Esophagus muscularis mucosa (tissue), 4 donors: Measurements from ENCODE around the gene AP5B1. TPM values are rescaled to one million over a fixed set of nuclear protein-coding genes. Genes with fewer than 3 reads are reported as not detected.
A peak's percentile ranks its signal among the peaks of the same experiment; 100 is the strongest.

Experiments used
- DNase-seq: peaks from one replicate; pipeline ENCODE4 v3.0.0-alpha.2; 2017; ENCODE audit errors: extremely low spot score
- H3K27ac ChIP-seq, 4 donors: fragments of 200-600 bp; sonication (generic); replicated peaks in 1 of 4; 1 replicate in 3 of 4; 2 replicates in 1 of 4; pipeline ENCODE4 v1.5.1; 2016 to 2019; ENCODE audit warnings: mild to moderate bottlenecking in 1 of 4
- H3K27me3 ChIP-seq, 4 donors: fragments of 200-600 bp; sonication (generic); one replicate each; pipeline versions ENCODE4 v1.5.1 to v1.6.0; 2016 to 2019
- H3K36me3 ChIP-seq, 4 donors: fragments of 200-600 bp; sonication (generic); one replicate each; pipeline ENCODE4 v1.5.1; 2016 to 2019
- H3K4me1 ChIP-seq, 4 donors: fragments of 200-600 bp; sonication (generic); one replicate each; pipeline ENCODE4 v1.5.1; 2016 to 2019
- H3K4me3 ChIP-seq, 4 donors: fragments of 200-600 bp; sonication (generic); 1 replicate in 2 of 4; 2 replicates in 2 of 4; pipeline ENCODE4 v1.5.1; 2016 to 2019; ENCODE audit warnings: mild to moderate bottlenecking in 4 of 4, moderate library complexity in 1 of 4
- H3K9me3 ChIP-seq, 4 donors: fragments of 200-600 bp; sonication (generic); 1 replicate in 3 of 4; 2 replicates in 1 of 4; pipeline ENCODE4 v1.5.1; 2016 to 2019
- EP300 ChIP-seq: sonication (generic); formaldehyde crosslinking; IDR thresholded peaks from one replicate; pipeline ENCODE4 v1.6.1; 2017; ENCODE audit warnings: antibody characterized with exemption
- POLR2A ChIP-seq: fragments of 450-650 bp; IDR thresholded peaks from one replicate; pipeline ENCODE4 v1.6.1; 2017; ENCODE audit warnings: antibody characterized with exemption, moderate library complexity, mild to moderate bottlenecking, low read depth
- POLR2AphosphoS5 ChIP-seq, 2 donors: sonication (generic); formaldehyde crosslinking; IDR thresholded peaks; one replicate each; pipeline ENCODE4 v1.6.1; 2017; ENCODE audit warnings: antibody characterized with exemption in 2 of 2
- WGBS: methylation state at CpG from one replicate; pipeline ENCODE4 v1.1.5; 2018; 5-methylcytosine and 5-hydroxymethylcytosine counted together
- intact Hi-C: fragments of 100-400 bp; cut with DNase I; formaldehyde crosslinking; loops from one replicate; pipeline ENCODE4 v1.15.1; 2023
- total RNA-seq, 4 donors: library from RNA; depleted of rRNA; stranded (reverse); fragments of >200 nt; gene quantifications; one replicate each; pipeline versions ENCODE4 v1.1.0 to v1.2.1, GENCODE V29; 2016
- TF ChIP-seq, protein P1 (sequence below), 3 experiments: fragments of 200-600 bp in 2 of 3; fragments of 450-650 bp in 1 of 3; sonication (generic) in 2 of 3; IDR thresholded peaks; one replicate each; pipeline ENCODE4 v1.5.1; 2017 to 2019; ENCODE audit warnings: antibody characterized with exemption in 3 of 3, mild to moderate bottlenecking in 2 of 3, moderate library complexity in 1 of 3

AP5B1 gene
- total RNA-seq, 4 donors from 2014 or later: 15.0 to 28.0 (median 24.2) TPM

DNA sequence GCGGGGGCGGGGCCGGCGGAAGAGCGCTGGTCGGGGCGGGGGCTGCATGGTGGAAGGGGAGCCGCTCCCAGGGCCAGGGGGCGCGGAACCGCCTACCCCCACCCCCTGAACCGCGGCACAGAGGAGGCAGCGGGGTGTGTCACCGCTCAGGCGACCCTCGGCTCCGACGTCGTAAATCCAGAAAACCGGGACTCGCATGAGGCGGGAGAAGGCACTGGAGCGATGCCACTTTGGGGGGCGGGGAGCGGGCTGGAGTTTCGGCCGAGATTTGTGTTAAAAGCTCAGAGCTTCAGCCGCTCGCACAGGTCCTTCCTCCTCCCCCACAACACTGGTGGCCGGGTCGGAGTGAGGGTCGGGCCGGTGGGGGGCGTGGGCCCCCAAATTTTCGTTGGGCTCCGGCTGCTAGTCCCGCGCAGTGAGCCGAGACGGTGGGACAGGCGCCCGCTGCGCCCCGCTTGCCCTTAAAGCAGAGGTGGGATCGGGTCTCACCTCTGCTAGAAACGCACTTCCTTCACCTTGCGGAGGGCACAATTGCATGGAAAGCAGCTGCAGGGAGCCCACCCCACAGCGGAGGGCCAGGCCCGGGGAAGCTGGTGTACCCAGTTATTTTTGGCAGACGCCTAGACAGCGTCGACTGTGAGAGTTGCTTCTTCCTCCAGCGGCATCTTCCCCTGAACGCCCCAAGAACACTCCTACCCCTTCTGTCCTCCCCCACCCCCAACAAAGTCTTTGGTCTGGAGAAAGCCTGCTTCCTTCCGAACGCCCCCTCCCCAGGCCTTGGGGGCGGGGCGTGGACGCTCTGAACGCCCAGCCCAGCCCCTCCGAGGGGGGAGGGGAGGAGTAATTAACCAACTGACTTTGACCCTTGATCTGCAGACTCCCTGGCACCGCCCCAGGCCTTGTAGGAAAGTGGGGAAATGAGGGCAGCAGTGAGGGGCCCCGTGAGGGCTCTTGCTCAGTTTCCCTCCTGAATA is 7.2 kb upstream of the AP5B1 start:
- Histone ChIP-seq H3K9me3 (no peaks in the 10 kb centered on the region), H3K4me3 (peak overlapping the region in 3 of 4 donors; percentile 32 to 48 (median 40)), H3K27ac (no peak overlapping the region), H3K27me3 (peaks cover 21 to 77% (median 29%) of the 10 kb centered on the region in 4 donors), H3K36me3 (no peaks in the 10 kb centered on the region), H3K4me1 (peaks cover 17 to 28% (median 26%) of the 10 kb centered on the region in 4 donors)
- intact Hi-C loops: no loop called here
- no peak for DNase-seq
- WGBS: 10% methylated on average over 27 of the region's 64 CpGs
- TF ChIP-seq POLR2A: no peak
- no peak for TF ChIP-seq POLR2AphosphoS5 (IDR thresholded peaks at IDR 0.05)
- no peak for TF ChIP-seq EP300
- TF ChIP-seq, protein P1, sequence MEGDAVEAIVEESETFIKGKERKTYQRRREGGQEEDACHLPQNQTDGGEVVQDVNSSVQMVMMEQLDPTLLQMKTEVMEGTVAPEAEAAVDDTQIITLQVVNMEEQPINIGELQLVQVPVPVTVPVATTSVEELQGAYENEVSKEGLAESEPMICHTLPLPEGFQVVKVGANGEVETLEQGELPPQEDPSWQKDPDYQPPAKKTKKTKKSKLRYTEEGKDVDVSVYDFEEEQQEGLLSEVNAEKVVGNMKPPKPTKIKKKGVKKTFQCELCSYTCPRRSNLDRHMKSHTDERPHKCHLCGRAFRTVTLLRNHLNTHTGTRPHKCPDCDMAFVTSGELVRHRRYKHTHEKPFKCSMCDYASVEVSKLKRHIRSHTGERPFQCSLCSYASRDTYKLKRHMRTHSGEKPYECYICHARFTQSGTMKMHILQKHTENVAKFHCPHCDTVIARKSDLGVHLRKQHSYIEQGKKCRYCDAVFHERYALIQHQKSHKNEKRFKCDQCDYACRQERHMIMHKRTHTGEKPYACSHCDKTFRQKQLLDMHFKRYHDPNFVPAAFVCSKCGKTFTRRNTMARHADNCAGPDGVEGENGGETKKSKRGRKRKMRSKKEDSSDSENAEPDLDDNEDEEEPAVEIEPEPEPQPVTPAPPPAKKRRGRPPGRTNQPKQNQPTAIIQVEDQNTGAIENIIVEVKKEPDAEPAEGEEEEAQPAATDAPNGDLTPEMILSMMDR (IDR thresholded peaks at IDR 0.05): no peak

- DNase-seq: no peak
- Histone ChIP-seq H3K36me3 (no peaks in the 10 kb centered on the region), H3K27me3 (peaks cover 21 to 71% (median 29%) of the 10 kb centered on the region in 4 donors), H3K4me1 (peaks cover 17 to 28% (median 26%) of the 10 kb centered on the region in 4 donors), H3K9me3 (no peaks in the 10 kb centered on the region), H3K27ac (no peak within 1 kb of the TSS), H3K4me3 (peak within 1 kb of the TSS; percentile 27 to 48 (median 36))
- intact Hi-C loops: no loop called here
- no CpG with 5 or more reads among the region's 112 CpGs for WGBS
- TF ChIP-seq, protein P1 (IDR thresholded peaks at IDR 0.05): no peak
- TF ChIP-seq POLR2A (no peak), POLR2AphosphoS5 (IDR thresholded peaks at IDR 0.05) (no peak), EP300 (no peak)
Measured at GRCh38 chr11:65786786-65787636, 6.2 kb upstream of the AP5B1 start, which contains the start of gene OVOL1. TSS of gene OVOL1 (plus strand) at chr11:65787063. CDS start at chr11:65787374, 311 bp downstream.

- no peak for DNase-seq
- Histone ChIP-seq H3K27me3 (peaks cover 21 to 65% (median 29%) of the 10 kb centered on the region in 4 donors), H3K4me1 (peaks cover 17 to 34% (median 33%) of the 10 kb centered on the region in 4 donors), H3K4me3 (peak overlapping the region; percentile 27 to 48 (median 36)), H3K9me3 (no peaks in the 10 kb centered on the region), H3K27ac (no peak overlapping the region), H3K36me3 (no peaks in the 10 kb centered on the region)
- WGBS: 28% methylated on average over 17 of the region's 74 CpGs
- TF ChIP-seq POLR2A (no peak), POLR2AphosphoS5 (IDR thresholded peaks at IDR 0.05) (no peak), EP300 (no peak)
- TF ChIP-seq, protein P1 (IDR thresholded peaks at IDR 0.05): no peak
- intact Hi-C loops: no loop called here
Measured at GRCh38 chr11:65786008-65786785, 5.4 kb upstream of the AP5B1 start.

- intact Hi-C loops: no loop called here
- H3K27me3 ChIP-seq: peaks cover 21 to 61% (median 29%) of the 10 kb centered on the region in 4 donors
- no peak overlapping the region for H3K4me3 ChIP-seq
- TF ChIP-seq, protein P1 (IDR thresholded peaks at IDR 0.05): no peak
- TF ChIP-seq POLR2A: no peak
- no peak for DNase-seq
- no peak overlapping the region for H3K27ac ChIP-seq
- H3K4me1 ChIP-seq: peaks cover 17 to 37% (median 33%) of the 10 kb centered on the region in 4 donors
- WGBS: 66% methylated on average over 7 of the region's 8 CpGs
- H3K9me3 ChIP-seq: no peaks in the 10 kb centered on the region
- no peaks in the 10 kb centered on the region for H3K36me3 ChIP-seq
Measured at GRCh38 chr11:65785319-65786007, 4.7 kb upstream of the AP5B1 start.
